Bronchial epithelial cell (primary cell): Measurements from ENCODE around the gene CCL18. TPM values are rescaled to one million over a fixed set of nuclear protein-coding genes. Genes with fewer than 3 reads are reported as not detected.

ENCODE experiments used
- DNase-seq: peaks from one replicate; pipeline ENCODE4 v3.0.0-alpha.2; 2010; ENCODE audit warnings: low read depth
- FAIRE-seq: peaks from 2 replicates; lab custom pipeline; 2011; peaks lifted over from hg19 to GRCh38; lab: Jason Lieb, UNC
- H3K27me3 ChIP-seq: 2 replicates; pipeline ENCODE4 v1.5.1; 2011; ENCODE audit warnings: low read length; ENCODE audit not compliant: control insufficient read depth, insufficient read depth
- H3K36me3 ChIP-seq: 2 replicates; pipeline ENCODE4 v1.5.1; 2011; ENCODE audit warnings: low read length; ENCODE audit not compliant: control insufficient read depth, insufficient read depth
- H3K4me3 ChIP-seq: 2 replicates; pipeline ENCODE4 v1.5.1; 2011; ENCODE audit warnings: mild to moderate bottlenecking, low read depth, low read length, control low read depth
- total RNA-seq: library from RNA; depleted of rRNA; stranded (reverse); fragments of >200 nt; gene quantifications from 2 replicates; pipeline ENCODE4 v1.2.1, GENCODE V29; 2014
- TF ChIP-seq, protein P1 (sequence below): IDR thresholded peaks from 2 replicates; pipeline ENCODE4 v1.5.1; 2011; ENCODE audit warnings: mild to moderate bottlenecking, moderate library complexity, low read length, control low read depth, inconsistent platforms; ENCODE audit not compliant: insufficient read depth, severe bottlenecking

CCL18 gene
- total RNA-seq, 1 donor from 2014 or later = under 0.01 TPM

- DNase-seq (no peak), FAIRE-seq (no peak)
- H3K36me3 ChIP-seq = no peaks in the 10 kb centered on the region
- H3K27me3 ChIP-seq = no peaks in the 10 kb centered on the region
- TF ChIP-seq, protein P1, sequence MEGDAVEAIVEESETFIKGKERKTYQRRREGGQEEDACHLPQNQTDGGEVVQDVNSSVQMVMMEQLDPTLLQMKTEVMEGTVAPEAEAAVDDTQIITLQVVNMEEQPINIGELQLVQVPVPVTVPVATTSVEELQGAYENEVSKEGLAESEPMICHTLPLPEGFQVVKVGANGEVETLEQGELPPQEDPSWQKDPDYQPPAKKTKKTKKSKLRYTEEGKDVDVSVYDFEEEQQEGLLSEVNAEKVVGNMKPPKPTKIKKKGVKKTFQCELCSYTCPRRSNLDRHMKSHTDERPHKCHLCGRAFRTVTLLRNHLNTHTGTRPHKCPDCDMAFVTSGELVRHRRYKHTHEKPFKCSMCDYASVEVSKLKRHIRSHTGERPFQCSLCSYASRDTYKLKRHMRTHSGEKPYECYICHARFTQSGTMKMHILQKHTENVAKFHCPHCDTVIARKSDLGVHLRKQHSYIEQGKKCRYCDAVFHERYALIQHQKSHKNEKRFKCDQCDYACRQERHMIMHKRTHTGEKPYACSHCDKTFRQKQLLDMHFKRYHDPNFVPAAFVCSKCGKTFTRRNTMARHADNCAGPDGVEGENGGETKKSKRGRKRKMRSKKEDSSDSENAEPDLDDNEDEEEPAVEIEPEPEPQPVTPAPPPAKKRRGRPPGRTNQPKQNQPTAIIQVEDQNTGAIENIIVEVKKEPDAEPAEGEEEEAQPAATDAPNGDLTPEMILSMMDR = no peak
- no peak overlapping the region for H3K4me3 ChIP-seq
Observed at GRCh38 chr17:36066365-36066985, 2.4 kb downstream of the CCL18 start.

DNA sequence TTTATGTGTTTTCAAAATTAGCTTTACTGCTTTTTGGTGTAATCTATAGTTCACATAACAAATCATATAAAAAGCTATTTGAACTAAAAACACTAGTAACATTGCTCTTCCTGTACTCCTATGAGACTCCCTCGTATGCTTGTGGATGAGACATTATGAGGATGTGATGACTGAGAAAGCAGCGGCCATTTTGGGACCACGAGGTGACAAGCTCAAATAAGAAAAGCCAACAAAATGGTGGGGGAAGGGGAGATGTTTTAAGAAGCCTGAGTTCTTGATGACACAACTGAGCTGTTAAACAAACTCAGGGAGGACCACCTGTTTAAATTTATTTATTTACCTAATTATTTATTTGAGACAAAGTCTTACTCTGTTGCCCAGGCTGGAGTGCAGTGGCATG lies 4.5 kb downstream of the CCL18 start:
- TF ChIP-seq, protein P1 = no peak
- FAIRE-seq = no peak
- Histone ChIP-seq H3K36me3 (no peaks in the 10 kb centered on the region), H3K27me3 (no peaks in the 10 kb centered on the region), H3K4me3 (no peak overlapping the region)
- no peak for DNase-seq

- DNase-seq (peak; percentile 27), FAIRE-seq (no peak)
- TF ChIP-seq, protein P1 = no peak
- Histone ChIP-seq H3K27me3 (no peaks in the 10 kb centered on the region), H3K36me3 (no peaks in the 10 kb centered on the region), H3K4me3 (no peak overlapping the region)
Observed at GRCh38 chr17:36069136-36069535, 5.1 kb downstream of the CCL18 start.

DNA sequence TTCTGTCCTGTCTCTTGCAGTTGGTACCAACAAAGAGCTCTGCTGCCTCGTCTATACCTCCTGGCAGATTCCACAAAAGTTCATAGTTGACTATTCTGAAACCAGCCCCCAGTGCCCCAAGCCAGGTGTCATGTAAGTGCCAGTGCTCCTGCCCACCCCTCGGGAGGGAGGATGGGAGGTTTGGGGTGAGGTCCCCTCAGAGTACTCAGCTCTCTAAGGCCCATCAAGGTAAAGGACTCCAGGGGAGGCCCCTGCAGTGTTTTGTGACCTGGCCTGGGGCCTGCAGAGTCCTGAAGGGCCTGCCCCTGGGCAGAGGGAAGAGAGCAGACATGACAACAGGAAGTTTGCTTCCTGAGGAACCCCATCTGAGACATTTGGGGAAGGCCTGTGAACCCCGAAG lies 6.4 kb downstream of the CCL18 start:
- H3K36me3 ChIP-seq = no peaks in the 10 kb centered on the region
- FAIRE-seq (no peak), DNase-seq (no peak)
- no peak overlapping the region for H3K4me3 ChIP-seq
- no peaks in the 10 kb centered on the region for H3K27me3 ChIP-seq
- TF ChIP-seq, protein P1 = no peak

DNA sequence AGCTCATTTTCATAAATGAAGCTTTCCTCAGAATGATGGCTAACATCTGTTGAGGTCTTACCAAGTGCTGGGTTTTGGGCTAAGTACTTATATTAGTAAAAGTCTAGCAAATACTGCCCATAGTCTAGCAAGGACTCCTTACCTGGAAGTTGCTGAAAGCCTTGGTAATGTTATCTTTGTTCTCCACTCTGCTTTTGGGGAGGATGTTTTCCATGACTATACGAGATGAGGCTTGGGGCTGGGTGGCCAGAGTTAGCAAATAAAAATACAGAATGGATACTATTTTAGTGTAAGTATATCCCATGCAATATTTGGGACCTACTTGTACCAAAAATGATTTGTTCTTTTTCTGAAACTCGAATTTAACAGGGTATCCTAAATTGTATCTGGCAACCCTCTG lies 7.7 kb downstream of the CCL18 start:
- FAIRE-seq (no peak), DNase-seq (no peak)
- Histone ChIP-seq H3K4me3 (no peak overlapping the region), H3K36me3 (no peaks in the 10 kb centered on the region), H3K27me3 (no peaks in the 10 kb centered on the region)
- TF ChIP-seq, protein P1 = no peak

GRCh38 chr17:36072431-36073121 lies 8.5 kb downstream of the CCL18 start:
- peaks cover 1% of the 10 kb centered on the region for H3K27me3 ChIP-seq
- peak; percentile 21 for DNase-seq
- FAIRE-seq = no peak
- H3K4me3 ChIP-seq = no peak overlapping the region
- H3K36me3 ChIP-seq = no peaks in the 10 kb centered on the region
- TF ChIP-seq, protein P1 = peak; percentile 64
